C4-2B (cell line): ENCODE data around the gene PHETA2.

Experiments
- H3K27ac ChIP-seq: fragments of 450-650 bp; 2 replicates; pipeline ENCODE4 v1.5.1; 2017
- ZFX ChIP-seq: fragments of 450-650 bp; IDR thresholded peaks from 2 replicates; pipeline ENCODE4 v1.6.1; 2017
- TF ChIP-seq, protein P1 (sequence below): fragments of 450-650 bp; conservative IDR thresholded peaks from 2 replicates; pipeline ENCODE4 v1.5.1; 2017; ENCODE audit warnings: mild to moderate bottlenecking

The PHETA2 gene

GRCh38 chr22:42065438-42066125 is 8.5 kb upstream of the PHETA2 start:
- TF ChIP-seq, protein P1, sequence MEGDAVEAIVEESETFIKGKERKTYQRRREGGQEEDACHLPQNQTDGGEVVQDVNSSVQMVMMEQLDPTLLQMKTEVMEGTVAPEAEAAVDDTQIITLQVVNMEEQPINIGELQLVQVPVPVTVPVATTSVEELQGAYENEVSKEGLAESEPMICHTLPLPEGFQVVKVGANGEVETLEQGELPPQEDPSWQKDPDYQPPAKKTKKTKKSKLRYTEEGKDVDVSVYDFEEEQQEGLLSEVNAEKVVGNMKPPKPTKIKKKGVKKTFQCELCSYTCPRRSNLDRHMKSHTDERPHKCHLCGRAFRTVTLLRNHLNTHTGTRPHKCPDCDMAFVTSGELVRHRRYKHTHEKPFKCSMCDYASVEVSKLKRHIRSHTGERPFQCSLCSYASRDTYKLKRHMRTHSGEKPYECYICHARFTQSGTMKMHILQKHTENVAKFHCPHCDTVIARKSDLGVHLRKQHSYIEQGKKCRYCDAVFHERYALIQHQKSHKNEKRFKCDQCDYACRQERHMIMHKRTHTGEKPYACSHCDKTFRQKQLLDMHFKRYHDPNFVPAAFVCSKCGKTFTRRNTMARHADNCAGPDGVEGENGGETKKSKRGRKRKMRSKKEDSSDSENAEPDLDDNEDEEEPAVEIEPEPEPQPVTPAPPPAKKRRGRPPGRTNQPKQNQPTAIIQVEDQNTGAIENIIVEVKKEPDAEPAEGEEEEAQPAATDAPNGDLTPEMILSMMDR = no peak
- TF ChIP-seq ZFX = no peak
- no peak overlapping the region for H3K27ac ChIP-seq

DNA sequence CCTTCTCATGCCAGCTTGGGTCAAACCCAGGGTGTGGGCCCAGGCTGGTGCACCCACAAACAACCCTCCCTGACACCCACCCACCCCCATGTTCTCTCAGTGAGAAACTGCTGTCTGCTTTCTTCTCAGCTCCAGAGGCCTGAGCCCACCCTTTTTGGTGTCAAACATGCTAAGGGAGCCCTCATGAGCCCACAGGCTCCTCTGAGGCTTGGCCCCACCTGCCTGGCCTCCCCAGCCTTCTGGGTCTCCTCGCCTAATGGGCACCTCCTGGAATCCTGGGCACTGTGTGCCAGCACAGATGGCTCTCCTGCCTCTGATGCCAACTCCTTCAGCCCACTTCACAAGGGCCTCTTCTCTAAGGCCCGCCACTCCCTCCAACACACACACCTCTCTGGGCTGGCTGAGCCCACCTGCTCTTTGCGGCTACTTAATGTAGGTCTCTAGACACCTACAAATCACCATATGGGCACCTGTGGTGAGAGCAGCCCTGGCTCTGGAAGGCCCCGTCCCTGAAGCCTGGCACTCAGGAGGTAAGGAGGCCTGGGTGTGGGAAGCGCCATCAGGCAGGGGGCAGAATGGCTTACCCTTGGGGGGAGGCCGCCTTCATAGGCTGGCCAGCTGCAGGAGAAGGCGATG is 7.8 kb upstream of the PHETA2 start:
- no peak overlapping the region for H3K27ac ChIP-seq
- no peak for TF ChIP-seq ZFX
- TF ChIP-seq, protein P1 = no peak

GRCh38 chr22:42066937-42067336 is 7.1 kb upstream of the PHETA2 start:
- H3K27ac ChIP-seq = no peak overlapping the region
- TF ChIP-seq, protein P1 = no peak
- no peak for TF ChIP-seq ZFX

GRCh38 chr22:42067671-42068251 is 6.3 kb upstream of the PHETA2 start:
- H3K27ac ChIP-seq = no peak overlapping the region
- TF ChIP-seq, protein P1 = no peak
- TF ChIP-seq ZFX = no peak

GRCh38 chr22:42068291-42068690 is 5.8 kb upstream of the PHETA2 start:
- TF ChIP-seq, protein P1 = no peak

DNA sequence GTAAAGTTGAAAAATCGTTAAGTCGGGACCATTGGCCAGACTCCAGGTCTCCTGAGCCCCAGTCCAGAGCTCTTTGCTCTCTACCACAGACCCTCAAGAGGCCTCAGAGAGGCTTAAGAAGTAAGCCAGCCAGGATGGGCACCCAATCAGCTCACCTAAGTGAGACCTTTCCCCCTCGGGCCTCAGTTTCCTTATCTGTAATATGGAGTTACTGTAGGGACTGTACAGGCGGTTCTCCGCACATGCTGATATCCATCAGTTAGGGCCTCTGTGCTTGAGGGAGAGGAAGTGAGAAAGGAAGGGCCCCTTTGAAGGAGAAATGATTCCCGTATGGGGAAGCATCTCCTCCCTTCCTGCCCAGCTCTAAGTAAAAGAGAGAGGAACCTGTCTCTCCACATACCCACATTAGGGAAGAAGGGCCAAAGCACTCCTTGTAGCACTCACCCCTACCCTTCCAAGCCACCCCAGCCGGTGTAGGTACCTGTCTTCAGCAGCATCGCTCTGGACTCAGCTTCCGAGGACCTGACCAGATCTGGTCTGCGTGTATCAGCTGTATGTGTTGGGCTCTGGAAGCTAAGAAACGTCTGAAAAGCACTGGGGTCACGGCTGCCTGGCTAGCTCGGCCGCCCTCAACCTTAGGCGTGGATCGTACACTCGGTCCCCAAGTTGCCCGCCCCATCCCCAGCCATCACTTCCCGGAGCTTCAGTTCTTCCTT is 4.1 kb upstream of the PHETA2 start:
- no peak for TF ChIP-seq ZFX
- TF ChIP-seq, protein P1 = no peak
- H3K27ac ChIP-seq = peak overlapping the region; percentile 81

More at GRCh38 chr22:42068291-42068690, 5.8 kb upstream of the PHETA2 start:
- no peak overlapping the region for H3K27ac ChIP-seq
